IMR-90 (cell line): Measurements from ENCODE around the gene PNKD. TPM values are rescaled to one million over a fixed set of nuclear protein-coding genes. Genes with fewer than 3 reads are reported as not detected.

Experiments
- ATAC-seq: fragments of 200-7000 bp; cut with Tn5 transposase; 2 replicates; pipeline ENCODE4 v1.9.1; 2020; ENCODE audit warnings: low read depth, mild to moderate bottlenecking, moderate library complexity
- BruUV-seq: library from RNA; stranded (reverse); fragments of 400-500 nt; replicated peaks from 2 replicates; lab custom pipeline; 2021; lab: Mats Ljungman, UMichigan
- CTCF ChIA-PET: fragments of 300-600 bp; formaldehyde crosslinking; extraction: SDS; loops from one replicate; lab custom pipeline; 2021; ENCODE audit warnings: antibody characterized with exemption; lab: Yijun Ruan, JAX
- POLR2A ChIA-PET: fragments of 300-600 bp; sonication (Branson Sonifier 250); formaldehyde crosslinking; loops from one replicate; lab custom pipeline; 2022; ENCODE audit warnings: antibody characterized with exemption; ENCODE audit not compliant: unreplicated experiment; lab: Charles Lee
- DNase-seq: peaks from one replicate; pipeline ENCODE4 v3.0.0; 2013
- H2AFZ ChIP-seq: replicated peaks from 2 replicates; pipeline ENCODE3; 2013; ENCODE audit warnings: low read length, mild to moderate bottlenecking; ENCODE audit not compliant: poor library complexity
- H2AK5ac ChIP-seq: 2 replicates; pipeline ENCODE4 v1.6.1; 2013; ENCODE audit warnings: low read depth, low read length, inconsistent platforms
- H2AK9ac ChIP-seq: replicated peaks from 2 replicates; pipeline ENCODE3; 2013; ENCODE audit warnings: mild to moderate bottlenecking, low read depth, low read length, moderate library complexity; ENCODE audit not compliant: poor library complexity
- H2BK120ac ChIP-seq: 2 replicates; pipeline ENCODE4 v1.6.1; 2013; ENCODE audit warnings: low read depth, low read length, inconsistent platforms
- H2BK15ac ChIP-seq: 3 replicates; pipeline ENCODE4 v1.6.1; 2013; ENCODE audit warnings: low read depth, low read length, inconsistent platforms
- H2BK20ac ChIP-seq: 2 replicates; pipeline ENCODE4 v1.6.1; 2013; ENCODE audit warnings: low read depth, mild to moderate bottlenecking, inconsistent platforms, low read length, moderate library complexity
- H2BK5ac ChIP-seq: 2 replicates; pipeline ENCODE4 v1.6.1; 2013; ENCODE audit warnings: mild to moderate bottlenecking, low read depth, low read length, inconsistent platforms; ENCODE audit not compliant: poor library complexity, severe bottlenecking
- H3K14ac ChIP-seq: replicated peaks from 2 replicates; pipeline ENCODE4 v1.6.1; 2013; ENCODE audit warnings: low read depth, low read length, inconsistent platforms
- H3K18ac ChIP-seq: 2 replicates; pipeline ENCODE4 v1.6.1; 2013; ENCODE audit warnings: low read depth, low read length, control low read depth
- H3K23ac ChIP-seq: 2 replicates; pipeline ENCODE4 v1.6.1; 2013; ENCODE audit warnings: low read depth, low read length, inconsistent platforms
- H3K27ac ChIP-seq: 2 replicates; pipeline ENCODE4 v1.5.1; 2013; ENCODE audit warnings: mild to moderate bottlenecking, control low read depth, low read length; ENCODE audit not compliant: insufficient read depth
- H3K27me3 ChIP-seq: 2 replicates; pipeline ENCODE4 v1.6.1; 2013; ENCODE audit warnings: low read length; ENCODE audit not compliant: control insufficient read depth, insufficient read depth
- H3K36me3 ChIP-seq: 2 replicates; pipeline ENCODE4 v1.6.1; 2013; ENCODE audit warnings: low read length, mixed read lengths; ENCODE audit not compliant: control insufficient read depth, insufficient read depth
- H3K4ac ChIP-seq: 2 replicates; pipeline ENCODE4 v1.6.1; 2013; ENCODE audit warnings: low read depth, low read length, inconsistent platforms
- H3K4me1 ChIP-seq: 2 replicates; pipeline ENCODE4 v1.6.1; 2013; ENCODE audit warnings: low read length, mixed read lengths; ENCODE audit not compliant: control insufficient read depth, insufficient read depth
- H3K4me2 ChIP-seq: 2 replicates; pipeline ENCODE4 v1.6.1; 2013; ENCODE audit warnings: low read depth, mild to moderate bottlenecking, control low read depth, low read length, moderate library complexity
- H3K4me3 ChIP-seq: 2 replicates; pipeline ENCODE4 v1.5.1; 2013; ENCODE audit warnings: low read depth, mild to moderate bottlenecking, control low read depth, low read length, moderate library complexity; ENCODE audit not compliant: insufficient read depth
- H3K56ac ChIP-seq: 2 replicates; pipeline ENCODE4 v1.6.1; 2013; ENCODE audit warnings: low read length, inconsistent platforms; ENCODE audit not compliant: insufficient read depth; ENCODE audit errors: extremely low read depth
- H3K79me1 ChIP-seq, 2 experiments: 2 replicates each; pipeline ENCODE4 v1.6.1; 2013; ENCODE audit warnings: low read length in 2 of 2, inconsistent platforms in 1 of 2, low read depth in 1 of 2
- H3K9ac ChIP-seq: 2 replicates; pipeline ENCODE4 v1.6.1; 2013; ENCODE audit warnings: low read depth, low read length, control low read depth
- H3K9me1 ChIP-seq: 2 replicates; pipeline ENCODE4 v1.6.1; 2013; ENCODE audit warnings: low read length, inconsistent platforms; ENCODE audit not compliant: insufficient read depth
- H3K9me3 ChIP-seq: 2 replicates; pipeline ENCODE4 v1.6.1; 2013; ENCODE audit warnings: low read length; ENCODE audit not compliant: control insufficient read depth, insufficient read depth
- H4K20me1 ChIP-seq: 2 replicates; pipeline ENCODE4 v1.6.1; 2013; ENCODE audit warnings: low read length, inconsistent platforms; ENCODE audit not compliant: insufficient read depth
- H4K5ac ChIP-seq: 2 replicates; pipeline ENCODE4 v1.6.1; 2013; ENCODE audit warnings: mild to moderate bottlenecking, low read depth, low read length, control low read depth
- H4K8ac ChIP-seq, 2 experiments: 2 replicates each; pipeline ENCODE4 v1.6.1; 2013; ENCODE audit warnings: low read depth in 2 of 2, low read length in 2 of 2, control low read depth in 1 of 2, inconsistent platforms in 1 of 2
- H4K91ac ChIP-seq: 2 replicates; pipeline ENCODE4 v1.6.1; 2013; ENCODE audit warnings: low read depth, low read length, inconsistent platforms; ENCODE audit not compliant: insufficient read depth
- CEBPB ChIP-seq: IDR thresholded peaks from 2 replicates; pipeline ENCODE4 v1.6.1; 2012; ENCODE audit warnings: low read depth, low read length, improper control_type of control experiment
- CHD1 ChIP-seq: IDR thresholded peaks from 2 replicates; pipeline ENCODE4 v1.6.1; 2012; ENCODE audit warnings: low read depth, low read length, improper control_type of control experiment
- FOS ChIP-seq: fragments of 150-350 bp; IDR thresholded peaks from 2 replicates; pipeline ENCODE4 v1.6.1; 2016; ENCODE audit warnings: low read depth, low read length
- MXI1 ChIP-seq: IDR thresholded peaks from 2 replicates; pipeline ENCODE4 v1.6.1; 2012; ENCODE audit warnings: low read depth, mild to moderate bottlenecking, low read length, moderate library complexity, borderline replicate concordance
- NFE2L2 ChIP-seq: fragments of 150-350 bp; IDR thresholded peaks from 2 replicates; pipeline ENCODE4 v1.6.1; 2016; ENCODE audit warnings: low read depth, mild to moderate bottlenecking, low read length
- POLR2A ChIP-seq: IDR thresholded peaks from 2 replicates; pipeline ENCODE4 v1.6.1; 2012; ENCODE audit warnings: mild to moderate bottlenecking, low read depth, low read length
- RAD21 ChIP-seq: IDR thresholded peaks from 2 replicates; pipeline ENCODE4 v1.6.1; 2012; ENCODE audit warnings: low read length, improper control_type of control experiment
- RCOR1 ChIP-seq: IDR thresholded peaks from 2 replicates; pipeline ENCODE4 v1.6.1; 2012; ENCODE audit warnings: mild to moderate bottlenecking, low read length, improper control_type of control experiment; ENCODE audit not compliant: insufficient replicate concordance
- SMC3 ChIP-seq: fragments of 150-350 bp; IDR thresholded peaks from 2 replicates; pipeline ENCODE4 v1.6.1; 2016; ENCODE audit warnings: low read depth, mild to moderate bottlenecking, antibody characterized with exemption, low read length, moderate library complexity
- WGBS, 2 experiments: methylation state at CpG; one replicate each; pipeline versions ENCODE4 v1.1.5 to v1.1.7; 2013; ENCODE audit warnings: missing lambda C conversion rate in 2 of 2; ENCODE audit not compliant: insufficient read length in 1 of 2; ENCODE audit errors: extremely low coverage in 2 of 2; 5-methylcytosine and 5-hydroxymethylcytosine counted together
- dilution Hi-C: fragments of 300-500 bp; cut with HindIII; formaldehyde crosslinking; loops from one replicate; pipeline ENCODE4 v1.14.3; 2018; ENCODE audit warnings: low sequenced_read_pairs; ENCODE audit not compliant: unreplicated experiment
- in situ Hi-C: fragments of 300-500 bp; cut with MboI; formaldehyde crosslinking; loops from 3 replicates; pipeline ENCODE4 v1.14.3; 2019; ENCODE audit warnings: low sequenced_read_pairs, inconsistent platforms, mixed read lengths
- intact Hi-C: fragments of 100-400 bp; cut with micrococcal nuclease; formaldehyde crosslinking; loops from 2 replicates; pipeline ENCODE4 v1.10.0; 2022
- polyA plus RNA-seq, 3 experiments: library from polyadenylated mRNA; depleted of rRNA; stranded (reverse); fragments of >200 nt; gene quantifications; 2 replicates each; pipeline ENCODE4 v1.2.3, GENCODE V29; 2012; ENCODE audit warnings: low replicate concordance in 1 of 3
- total RNA-seq: library from RNA; depleted of rRNA; stranded (reverse); fragments of >200 nt; gene quantifications from 2 replicates; pipeline ENCODE4 v1.2.3, GENCODE V29; 2012
- TF ChIP-seq, protein P1 (sequence below): fragments of 150-350 bp; IDR thresholded peaks from 2 replicates; pipeline ENCODE4 v1.6.1; 2016; ENCODE audit warnings: low read depth, mild to moderate bottlenecking, low read length, moderate library complexity, borderline replicate concordance
- TF ChIP-seq, protein P2 (sequence below): fragments of 150-350 bp; IDR thresholded peaks from 2 replicates; pipeline ENCODE4 v1.6.1; 2017; ENCODE audit warnings: mild to moderate bottlenecking, antibody characterized with exemption, low read length, low read depth

The PNKD gene
- total and polyA plus RNA-seq, 2 of the 4 experiments (the other 2 are of a cell fraction): 19.2 to 68.5 TPM

DNA sequence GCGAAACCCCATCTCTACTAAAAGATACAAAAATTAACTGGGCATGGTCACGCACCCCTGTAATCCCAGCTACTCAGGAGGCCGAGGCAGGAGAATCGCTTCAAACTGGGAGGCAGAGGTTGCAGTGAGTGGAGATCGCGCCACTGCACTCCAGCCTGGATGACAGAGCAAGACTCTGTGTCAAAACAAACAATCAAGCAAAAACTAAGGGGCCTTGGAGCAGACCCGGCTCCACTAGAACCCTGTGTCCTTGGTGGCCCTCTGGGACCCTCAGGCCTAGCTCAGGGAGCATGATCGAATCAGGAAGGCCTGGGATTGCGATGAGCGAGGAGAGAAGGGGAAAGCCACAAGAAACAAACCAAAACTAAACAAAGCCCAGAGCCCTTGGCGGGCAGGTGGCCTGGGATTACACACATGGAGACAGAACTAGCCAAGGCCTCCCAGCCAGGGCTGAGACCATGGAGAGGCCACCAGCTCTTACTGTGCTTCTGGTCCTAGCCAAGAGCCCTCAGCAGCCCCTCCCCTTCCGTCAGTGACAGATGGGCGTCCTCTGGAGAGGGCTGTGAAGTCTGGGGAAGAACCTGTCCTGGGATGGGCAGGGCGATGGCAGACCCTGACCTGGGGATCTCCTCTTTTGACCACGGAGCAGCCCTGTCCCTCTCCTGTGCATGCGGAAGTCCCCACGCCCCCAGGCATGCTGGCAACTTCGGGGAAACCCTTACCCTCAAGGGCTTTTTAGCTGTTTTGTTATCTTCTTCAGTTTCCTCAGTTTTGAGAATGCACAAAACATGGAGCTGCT, 58.9 kb downstream of the PNKD start:
- Histone ChIP-seq H2AK9ac (no peak overlapping the region), H4K5ac (no peak overlapping the region), H3K14ac (no peak overlapping the region), H3K4me1 (peaks cover 9% of the 10 kb centered on the region), H3K27ac (no peak overlapping the region), H2AFZ (no peak overlapping the region), H3K4me3 (no peak overlapping the region), H2BK120ac (no peak overlapping the region), H3K36me3 (no peaks in the 10 kb centered on the region; the same call in 1 of the 2 replicates), H4K20me1 (no peaks in the 10 kb centered on the region), H3K27me3 (no peaks in the 10 kb centered on the region), H3K18ac (no peak overlapping the region), H3K4me2 (no peak overlapping the region), H3K23ac (no peak overlapping the region), H3K9ac (no peak overlapping the region), H2BK5ac (no peak overlapping the region), H2BK20ac (no peak overlapping the region), H2BK15ac (no peak overlapping the region), H3K4ac (no peak overlapping the region), H3K79me1 (no peaks in the 10 kb centered on the region), H2AK5ac (no peak overlapping the region), H3K56ac (no peak overlapping the region), H3K9me1 (peaks cover 10% of the 10 kb centered on the region), H4K8ac (no peak overlapping the region), H3K9me3 (no peaks in the 10 kb centered on the region), H4K91ac (no peak overlapping the region)
- ATAC-seq: no peak
- dilution Hi-C loops: no loop called here
- ChIA-PET CTCF (no interaction called here), POLR2A (no interaction called here)
- intact Hi-C loops: no loop called here
- 78% methylated on average over 6 of the region's 18 CpGs; no CpG with 5 or more reads in 1 of the 2 experiments for WGBS, 2 experiments
- no peak for TF ChIP-seq MXI1
- TF ChIP-seq CEBPB: no peak
- TF ChIP-seq NFE2L2: no peak
- no peak for TF ChIP-seq RAD21
- no peak for TF ChIP-seq SMC3
- no peak for TF ChIP-seq CHD1
- no peak for TF ChIP-seq POLR2A
- TF ChIP-seq, protein P1, sequence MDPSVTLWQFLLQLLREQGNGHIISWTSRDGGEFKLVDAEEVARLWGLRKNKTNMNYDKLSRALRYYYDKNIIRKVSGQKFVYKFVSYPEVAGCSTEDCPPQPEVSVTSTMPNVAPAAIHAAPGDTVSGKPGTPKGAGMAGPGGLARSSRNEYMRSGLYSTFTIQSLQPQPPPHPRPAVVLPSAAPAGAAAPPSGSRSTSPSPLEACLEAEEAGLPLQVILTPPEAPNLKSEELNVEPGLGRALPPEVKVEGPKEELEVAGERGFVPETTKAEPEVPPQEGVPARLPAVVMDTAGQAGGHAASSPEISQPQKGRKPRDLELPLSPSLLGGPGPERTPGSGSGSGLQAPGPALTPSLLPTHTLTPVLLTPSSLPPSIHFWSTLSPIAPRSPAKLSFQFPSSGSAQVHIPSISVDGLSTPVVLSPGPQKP: no peak
- TF ChIP-seq RCOR1: no peak
- no peak for TF ChIP-seq FOS
- TF ChIP-seq, protein P2, sequence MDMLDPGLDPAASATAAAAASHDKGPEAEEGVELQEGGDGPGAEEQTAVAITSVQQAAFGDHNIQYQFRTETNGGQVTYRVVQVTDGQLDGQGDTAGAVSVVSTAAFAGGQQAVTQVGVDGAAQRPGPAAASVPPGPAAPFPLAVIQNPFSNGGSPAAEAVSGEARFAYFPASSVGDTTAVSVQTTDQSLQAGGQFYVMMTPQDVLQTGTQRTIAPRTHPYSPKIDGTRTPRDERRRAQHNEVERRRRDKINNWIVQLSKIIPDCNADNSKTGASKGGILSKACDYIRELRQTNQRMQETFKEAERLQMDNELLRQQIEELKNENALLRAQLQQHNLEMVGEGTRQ: no peak
- in situ Hi-C loops: no loop called here
- DNase-seq: no peak
- no TSS peak for BruUV-seq
